Suppressor macrophage (primary cell): ENCODE measurements around the gene LRRK1.

Experiments used
- DNase-seq, 4 experiments: peaks; one replicate each; pipeline ENCODE4 v3.0.0-alpha.2; 2020 to 2022

The LRRK1 gene

GRCh38 chr15:100890850-100891249, 28.3 kb upstream of the LRRK1 start:
- no peak for DNase-seq

- peak in 1 of 4 experiments; percentile 16 for DNase-seq
Observed at GRCh38 chr15:100891307-100892012, 27.7 kb upstream of the LRRK1 start.

GRCh38 chr15:100892013-100892355, 27.2 kb upstream of the LRRK1 start:
- no peak for DNase-seq

GRCh38 chr15:100893261-100893963, 25.7 kb upstream of the LRRK1 start:
- DNase-seq: no peak

GRCh38 chr15:100893964-100894295, 25.2 kb upstream of the LRRK1 start:
- no peak for DNase-seq

- DNase-seq: no peak
Observed at GRCh38 chr15:100895721-100896120, 23.4 kb upstream of the LRRK1 start.

- DNase-seq: no peak
Observed at GRCh38 chr15:100897221-100898151, 21.7 kb upstream of the LRRK1 start.

GRCh38 chr15:100898152-100898490, 21.0 kb upstream of the LRRK1 start:
- DNase-seq: no peak

GRCh38 chr15:100898661-100899462, 20.3 kb upstream of the LRRK1 start:
- DNase-seq: no peak

GRCh38 chr15:100899601-100900000, 19.6 kb upstream of the LRRK1 start:
- no peak for DNase-seq

GRCh38 chr15:100900136-100900794, 18.9 kb upstream of the LRRK1 start:
- DNase-seq: no peak

- DNase-seq: no peak
Observed at GRCh38 chr15:100900795-100901169, 18.4 kb upstream of the LRRK1 start.

- DNase-seq: peak; percentile 38 to 78 (median 68)
Observed at GRCh38 chr15:100901296-100901695, 17.9 kb upstream of the LRRK1 start.

- no peak for DNase-seq
Observed at GRCh38 chr15:100901702-100902435, 17.3 kb upstream of the LRRK1 start.

GRCh38 chr15:100902436-100903167, 16.6 kb upstream of the LRRK1 start:
- DNase-seq: peak; percentile 62 to 75 (median 72)

- no peak for DNase-seq
Observed at GRCh38 chr15:100903168-100903554, 16.0 kb upstream of the LRRK1 start.

- no peak for DNase-seq
Observed at GRCh38 chr15:100905850-100906249, 13.3 kb upstream of the LRRK1 start.

- no peak for DNase-seq
Observed at GRCh38 chr15:100908466-100908865, 10.7 kb upstream of the LRRK1 start.

GRCh38 chr15:100909565-100909964, 9.6 kb upstream of the LRRK1 start:
- DNase-seq: no peak
